Measurements from ENCODE around the gene PTPRR.

The PTPRR gene

GRCh38 chr12:70788774-70789173 is 131.8 kb downstream of the PTPRR start:
- H3K4me3 ChIP-seq (ENCODE audit: low read depth, low read length): no peak overlapping the region
- TF ChIP-seq CTCF (IDR thresholded peaks at IDR 0.05; ENCODE audit: low read depth, low read length, missing control alignments): no peak
- in situ Hi-C loops (cut with HindIII; ENCODE audit: low sequenced_read_pairs): no loop called here
- no peak for DNase-seq (ENCODE audit: low read depth)

DNA sequence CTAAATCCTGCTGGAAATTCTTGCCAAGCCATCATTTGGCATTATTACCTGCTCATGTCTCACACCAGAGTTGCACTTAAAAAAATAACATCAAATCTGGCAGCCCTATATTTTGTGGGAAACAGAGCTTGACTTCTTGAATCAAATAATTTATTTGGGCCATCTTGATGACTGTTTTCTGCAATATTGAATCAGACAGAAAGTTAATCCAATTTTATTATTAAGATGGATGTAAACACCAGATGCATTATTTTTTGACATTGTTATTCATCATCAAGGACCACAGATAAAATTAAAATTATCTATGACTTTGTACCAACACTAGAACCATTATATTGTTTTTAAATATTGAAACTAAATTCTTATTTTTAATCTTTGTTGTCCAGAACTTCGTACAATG is 132.9 kb downstream of the PTPRR start:
- DNase-seq (ENCODE audit: low read depth): no peak
- in situ Hi-C loops (cut with HindIII; ENCODE audit: low sequenced_read_pairs): no loop called here
- no peak for TF ChIP-seq CTCF (IDR thresholded peaks at IDR 0.05; ENCODE audit: low read depth, low read length, missing control alignments)

GRCh38 chr12:70785896-70786295 is 134.6 kb downstream of the PTPRR start:
- DNase-seq (ENCODE audit: low read depth): no peak
- no peak overlapping the region for H3K4me3 ChIP-seq (ENCODE audit: low read depth, low read length)
- TF ChIP-seq CTCF (IDR thresholded peaks at IDR 0.05; ENCODE audit: low read depth, low read length, missing control alignments): no peak
- in situ Hi-C loops (cut with HindIII; ENCODE audit: low sequenced_read_pairs): no loop called here

More for the DNA sequence above, 132.9 kb downstream of the PTPRR start:
- no peak overlapping the region for H3K4me3 ChIP-seq (ENCODE audit: low read depth, low read length)

- H3K4me3 ChIP-seq (ENCODE audit: low read depth, low read length): no peak overlapping the region
- no peak for DNase-seq (ENCODE audit: low read depth)
- in situ Hi-C loops (cut with HindIII; ENCODE audit: low sequenced_read_pairs): no loop called here
- TF ChIP-seq CTCF (IDR thresholded peaks at IDR 0.05; ENCODE audit: low read depth, low read length, missing control alignments): no peak
Measured at GRCh38 chr12:70784042-70784668, 136.4 kb downstream of the PTPRR start.

GRCh38 chr12:70783455-70783854 is 137.1 kb downstream of the PTPRR start:
- no peak overlapping the region for H3K4me3 ChIP-seq (ENCODE audit: low read depth, low read length)
- in situ Hi-C loops (cut with HindIII; ENCODE audit: low sequenced_read_pairs): no loop called here
- DNase-seq (ENCODE audit: low read depth): no peak
- TF ChIP-seq CTCF (IDR thresholded peaks at IDR 0.05; ENCODE audit: low read depth, low read length, missing control alignments): no peak

GRCh38 chr12:70779250-70779649 is 141.3 kb downstream of the PTPRR start:
- H3K4me3 ChIP-seq (ENCODE audit: low read depth, low read length): no peak overlapping the region
- DNase-seq (ENCODE audit: low read depth): no peak
- no peak for TF ChIP-seq CTCF (IDR thresholded peaks at IDR 0.05; ENCODE audit: low read depth, low read length, missing control alignments)
- in situ Hi-C loops (cut with HindIII; ENCODE audit: low sequenced_read_pairs): no loop called here
